Brain microvascular endothelial cell (primary cell): ENCODE data around the gene GSDME.
A peak's percentile ranks its signal among the peaks of the same experiment; 100 is the strongest.

Experiments used
- DNase-seq: peaks from one replicate; pipeline ENCODE4 v3.0.0-alpha.2; 2020
- H3K27ac ChIP-seq: fragments of 250-450 bp; sonication (Bioruptor Pico); 2 replicates; pipeline ENCODE4 v1.5.1; 2020; ENCODE audit warnings: mild to moderate bottlenecking, moderate library complexity
- H3K27me3 ChIP-seq: fragments of 250-450 bp; sonication (Bioruptor Pico); replicated peaks from 2 replicates; pipeline ENCODE4 v1.5.1; 2020; ENCODE audit warnings: mild to moderate bottlenecking
- H3K36me3 ChIP-seq: fragments of 250-450 bp; sonication (Bioruptor Pico); replicated peaks from 2 replicates; pipeline ENCODE4 v1.5.1; 2020; ENCODE audit warnings: mild to moderate bottlenecking
- H3K4me3 ChIP-seq: 2 replicates; pipeline ENCODE4 v1.5.1; 2011; ENCODE audit warnings: low read depth, mild to moderate bottlenecking, control low read depth, low read length, moderate library complexity
- in situ Hi-C: cut with HindIII; loops from 2 replicates; pipeline ENCODE4 v1.10.0; 2017; ENCODE audit warnings: low sequenced_read_pairs, low pct_ligation_motif_present
- TF ChIP-seq, protein P1 (sequence below): IDR thresholded peaks from 2 replicates; pipeline ENCODE4 v1.5.1; 2011; ENCODE audit warnings: low read depth, mild to moderate bottlenecking, moderate library complexity, low read length, control low read depth, inconsistent platforms; ENCODE audit errors: missing control alignments

Gene GSDME

DNA sequence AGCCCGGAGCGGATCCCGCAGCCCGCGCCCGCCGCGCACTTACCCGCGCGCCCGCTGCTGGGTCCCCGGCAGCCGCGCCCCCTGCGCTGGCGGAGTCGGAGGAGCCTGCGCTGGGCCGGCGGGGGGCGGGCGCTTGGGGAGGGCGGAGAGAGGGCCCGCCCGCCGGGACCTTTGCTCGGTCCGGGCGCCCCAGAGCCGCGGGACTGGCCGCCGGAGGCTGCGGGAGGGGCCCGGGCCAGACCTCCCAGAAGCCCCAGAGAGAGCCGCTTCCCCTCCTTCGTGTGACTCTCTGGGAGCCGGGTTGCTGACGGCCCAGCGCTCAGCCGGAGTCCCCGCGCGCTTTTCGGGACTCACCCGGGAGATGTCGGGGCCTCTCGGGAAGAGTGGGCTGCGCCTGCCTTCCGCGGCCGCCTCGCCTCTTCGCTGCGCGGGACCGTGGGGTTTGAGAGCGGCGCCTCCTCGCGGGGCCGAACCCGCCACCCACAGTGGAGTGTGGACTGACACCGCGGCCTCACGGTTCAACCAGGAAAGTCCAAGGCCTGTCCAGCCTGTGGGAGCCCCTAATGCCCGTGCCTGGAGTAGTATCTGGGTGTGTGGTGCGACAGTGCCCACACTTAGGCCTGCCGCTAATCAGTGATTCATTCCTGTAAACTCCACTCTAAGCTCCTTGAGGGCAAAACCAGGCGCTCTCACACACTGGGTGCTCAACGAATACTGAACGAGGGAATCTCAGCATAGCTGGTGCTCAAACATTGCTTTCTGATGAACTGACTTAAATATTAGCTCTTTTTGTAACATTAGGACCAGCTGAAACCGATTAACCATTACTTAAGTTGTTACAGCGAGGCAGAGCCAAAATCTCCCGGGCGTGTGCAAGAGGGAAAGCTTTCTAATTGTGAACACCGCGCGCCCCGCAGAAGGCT lies at the start of gene GSDME:
Gene GSDME, minus strand, starts transcription at position 112 of the 923 bp plus-strand sequence. CDS start 7,690 bp downstream, outside the sequence.
- TF ChIP-seq, protein P1, sequence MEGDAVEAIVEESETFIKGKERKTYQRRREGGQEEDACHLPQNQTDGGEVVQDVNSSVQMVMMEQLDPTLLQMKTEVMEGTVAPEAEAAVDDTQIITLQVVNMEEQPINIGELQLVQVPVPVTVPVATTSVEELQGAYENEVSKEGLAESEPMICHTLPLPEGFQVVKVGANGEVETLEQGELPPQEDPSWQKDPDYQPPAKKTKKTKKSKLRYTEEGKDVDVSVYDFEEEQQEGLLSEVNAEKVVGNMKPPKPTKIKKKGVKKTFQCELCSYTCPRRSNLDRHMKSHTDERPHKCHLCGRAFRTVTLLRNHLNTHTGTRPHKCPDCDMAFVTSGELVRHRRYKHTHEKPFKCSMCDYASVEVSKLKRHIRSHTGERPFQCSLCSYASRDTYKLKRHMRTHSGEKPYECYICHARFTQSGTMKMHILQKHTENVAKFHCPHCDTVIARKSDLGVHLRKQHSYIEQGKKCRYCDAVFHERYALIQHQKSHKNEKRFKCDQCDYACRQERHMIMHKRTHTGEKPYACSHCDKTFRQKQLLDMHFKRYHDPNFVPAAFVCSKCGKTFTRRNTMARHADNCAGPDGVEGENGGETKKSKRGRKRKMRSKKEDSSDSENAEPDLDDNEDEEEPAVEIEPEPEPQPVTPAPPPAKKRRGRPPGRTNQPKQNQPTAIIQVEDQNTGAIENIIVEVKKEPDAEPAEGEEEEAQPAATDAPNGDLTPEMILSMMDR, result no peak
- Histone ChIP-seq H3K4me3 (peak within 1 kb of the TSS; percentile 75), H3K36me3 (no peaks in the 10 kb centered on the region), H3K27ac (peak within 1 kb of the TSS; percentile 33), H3K27me3 (no peaks in the 10 kb centered on the region)
- DNase-seq, result peak; percentile 11
- in situ Hi-C loops, result no loop called here

DNA sequence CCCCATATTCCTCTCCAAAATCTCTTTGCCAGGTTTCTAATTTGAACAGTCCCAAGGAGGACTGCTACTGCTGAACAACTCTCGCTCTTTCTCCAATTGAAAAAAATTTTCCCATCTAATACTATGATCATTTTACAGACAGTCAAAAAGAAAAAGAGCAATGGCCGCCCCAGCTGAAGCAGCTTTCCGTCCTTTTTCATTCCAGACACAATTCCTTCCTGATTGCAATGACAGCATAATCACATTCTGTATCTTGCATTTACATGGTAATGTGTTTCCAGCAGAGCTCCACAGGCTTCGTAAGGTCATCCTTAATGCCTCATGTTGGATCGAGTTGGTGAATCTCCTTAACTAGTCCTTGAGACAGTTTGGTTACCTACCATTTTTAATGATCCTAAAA lies 45.0 kb upstream of the GSDME start:
- in situ Hi-C loops, result loop anchor here (25.0 kb wide), 1 partner anchor 285 kb away; no protein-coding TSS in a partner anchor
- TF ChIP-seq, protein P1, result no peak
- H3K36me3 ChIP-seq, result peaks cover 17% of the 10 kb centered on the region
- no peak overlapping the region for H3K4me3 ChIP-seq
- DNase-seq, result no peak
- H3K27me3 ChIP-seq, result no peaks in the 10 kb centered on the region
- H3K27ac ChIP-seq, result no peak overlapping the region

DNA sequence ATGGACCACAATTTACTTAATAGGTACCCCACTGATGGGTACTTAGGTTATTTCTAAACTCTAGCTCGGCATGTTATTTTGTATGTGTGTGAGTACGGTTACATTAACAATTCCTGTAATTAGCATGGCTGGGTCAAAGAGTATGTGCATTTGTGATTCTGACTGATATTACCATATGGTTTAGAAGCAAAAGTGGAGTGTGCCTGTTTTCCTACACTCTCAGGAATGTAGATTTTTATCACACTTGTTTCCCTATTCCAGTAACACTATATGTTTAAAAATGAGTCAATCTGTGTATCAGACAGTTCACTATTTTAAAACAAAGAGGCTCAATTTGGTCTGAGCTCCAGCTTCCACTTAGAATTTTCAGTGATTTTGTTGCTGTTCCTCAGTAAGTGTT lies 44.6 kb upstream of the GSDME start:
- no peak for DNase-seq
- Histone ChIP-seq H3K27me3 (no peaks in the 10 kb centered on the region), H3K27ac (no peak overlapping the region), H3K36me3 (peaks cover 17% of the 10 kb centered on the region), H3K4me3 (no peak overlapping the region)
- in situ Hi-C loops, result loop anchor here (25.0 kb wide), 1 partner anchor 285 kb away; no protein-coding TSS in a partner anchor
- TF ChIP-seq, protein P1, result no peak

DNA sequence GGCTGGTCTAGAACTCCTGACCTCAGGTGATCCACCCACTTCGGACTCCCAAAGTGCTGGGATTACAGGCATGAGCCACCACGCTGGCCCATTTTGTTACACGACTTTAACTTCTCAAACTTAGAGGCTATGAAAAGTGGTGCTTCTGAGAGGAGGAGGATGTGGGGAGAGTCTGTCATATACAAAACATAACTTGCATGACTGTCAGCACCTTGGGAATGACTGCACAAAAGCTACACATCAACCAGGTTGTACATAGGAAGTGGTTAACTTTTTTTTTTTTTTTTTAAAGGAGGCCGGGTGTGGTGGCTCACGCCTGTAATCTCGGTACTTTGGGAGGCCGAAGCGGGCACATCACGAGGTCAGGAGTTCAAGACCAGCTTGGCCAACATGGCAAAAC lies 43.4 kb upstream of the GSDME start:
- no peak for DNase-seq
- in situ Hi-C loops, result loop anchor here (25.0 kb wide), 1 partner anchor 287 kb away; no protein-coding TSS in a partner anchor
- no peak overlapping the region for H3K4me3 ChIP-seq
- no peak overlapping the region for H3K27ac ChIP-seq
- no peaks in the 10 kb centered on the region for H3K27me3 ChIP-seq
- peaks cover 17% of the 10 kb centered on the region for H3K36me3 ChIP-seq
- TF ChIP-seq, protein P1, result no peak

DNA sequence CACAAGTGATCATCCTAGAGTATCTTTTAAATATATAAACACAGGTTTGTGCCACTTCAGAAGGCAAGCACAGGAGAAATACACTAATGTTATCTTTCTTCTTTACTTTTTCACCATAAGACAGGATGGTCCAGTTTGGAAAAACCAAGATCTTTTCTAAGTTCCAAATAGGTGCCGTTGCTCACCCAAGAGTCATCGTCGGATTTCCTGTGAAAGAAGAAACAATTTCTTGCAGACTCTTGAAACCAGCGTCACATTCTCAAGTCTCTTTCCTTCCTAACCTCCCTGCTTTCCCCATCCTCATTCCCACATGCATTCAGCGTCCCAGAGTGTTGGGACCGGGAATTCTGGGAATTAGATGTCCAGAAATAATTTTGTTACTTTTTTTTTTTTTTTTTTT lies 42.8 kb upstream of the GSDME start:
- no peak for DNase-seq
- no peaks in the 10 kb centered on the region for H3K27me3 ChIP-seq
- in situ Hi-C loops, result loop anchor here (25.0 kb wide), 1 partner anchor 287 kb away; no protein-coding TSS in a partner anchor
- H3K4me3 ChIP-seq, result no peak overlapping the region
- H3K27ac ChIP-seq, result no peak overlapping the region
- H3K36me3 ChIP-seq, result peaks cover 17% of the 10 kb centered on the region
- TF ChIP-seq, protein P1, result no peak
